RWPE1 (cell line): ENCODE results near the gene DNM3.

ENCODE experiments used
- CTCF ChIA-PET: fragments of 350-600 bp; sonication (Branson Sonifier 250); formaldehyde crosslinking; extraction: SDS; loops from one replicate; lab custom pipeline; 2021; lab: Yijun Ruan, JAX
- POLR2A ChIA-PET: fragments of 400-600 bp; formaldehyde crosslinking; extraction: SDS; loops from one replicate; lab custom pipeline; 2020; ENCODE audit warnings: antibody characterized with exemption; ENCODE audit not compliant: low non-redundant PET; lab: Yijun Ruan, JAX
- DNase-seq: peaks from one replicate; pipeline ENCODE4 v3.0.0; 2012; ENCODE audit warnings: low spot score
- H3K27ac ChIP-seq: fragments of 450-650 bp; 2 replicates; pipeline ENCODE4 v1.5.1; 2017
- CTCF ChIP-seq: fragments of 450-650 bp; conservative IDR thresholded peaks from 2 replicates; pipeline ENCODE4 v1.5.1; 2017; ENCODE audit warnings: low read depth, mild to moderate bottlenecking

DNM3 gene

DNA sequence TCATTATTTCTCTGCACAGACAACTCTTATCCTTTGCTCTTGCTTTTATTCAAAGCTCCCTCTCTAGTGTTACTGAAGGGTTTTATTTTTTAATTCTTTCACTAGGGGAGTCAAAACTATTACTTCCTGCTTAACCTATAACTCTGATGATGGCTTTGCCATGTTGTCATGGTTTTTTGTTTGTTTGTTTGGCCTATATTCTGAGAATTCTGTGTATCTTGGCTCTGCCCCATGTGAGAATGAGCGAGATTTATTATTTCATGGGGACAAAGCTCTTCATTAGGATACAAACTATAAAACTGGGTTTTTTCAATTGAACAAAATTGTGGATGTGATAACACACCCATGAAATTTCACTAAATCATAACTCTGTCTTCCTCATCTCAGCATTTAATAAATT is 388.6 kb downstream of the DNM3 start:
- no peak overlapping the region for H3K27ac ChIP-seq
- DNase-seq, result no peak
- ChIA-PET CTCF (interaction anchor here (0.5 kb wide), 1 partner anchor 227 kb away, joined by 4 read pairs; no protein-coding TSS in a partner anchor), POLR2A (no interaction called here)
- no peak for TF ChIP-seq CTCF

GRCh38 chr1:172230526-172230925 is 389.2 kb downstream of the DNM3 start:
- H3K27ac ChIP-seq, result no peak overlapping the region
- ChIA-PET POLR2A (no interaction called here), CTCF (no interaction called here)
- no peak for TF ChIP-seq CTCF
- no peak for DNase-seq

DNA sequence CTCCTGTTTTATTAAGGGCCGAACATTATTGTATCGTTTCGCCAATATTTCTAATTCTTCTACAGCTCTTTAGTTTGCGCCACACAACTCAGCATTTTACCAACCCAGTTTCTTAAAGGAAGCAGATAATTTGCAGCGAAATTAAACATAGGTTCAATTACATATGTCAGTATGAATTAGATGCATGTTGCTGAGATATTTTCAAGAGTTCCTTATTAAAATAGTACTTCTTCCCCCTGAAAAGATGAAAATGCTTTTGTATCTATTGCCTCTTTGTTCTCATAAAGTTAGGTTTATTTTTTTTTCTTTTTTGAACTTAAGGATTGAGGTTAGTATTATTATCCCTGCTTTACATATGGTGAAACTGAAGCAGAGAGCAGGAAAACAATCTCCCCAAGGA is 395.7 kb downstream of the DNM3 start:
- DNase-seq, result no peak
- no peak overlapping the region for H3K27ac ChIP-seq
- CTCF ChIA-PET, result no interaction called here
- POLR2A ChIA-PET, result interaction anchor here (0.8 kb wide), 1 partner anchor 19 kb away, joined by 3 read pairs; no protein-coding TSS in a partner anchor
- no peak for TF ChIP-seq CTCF

DNA sequence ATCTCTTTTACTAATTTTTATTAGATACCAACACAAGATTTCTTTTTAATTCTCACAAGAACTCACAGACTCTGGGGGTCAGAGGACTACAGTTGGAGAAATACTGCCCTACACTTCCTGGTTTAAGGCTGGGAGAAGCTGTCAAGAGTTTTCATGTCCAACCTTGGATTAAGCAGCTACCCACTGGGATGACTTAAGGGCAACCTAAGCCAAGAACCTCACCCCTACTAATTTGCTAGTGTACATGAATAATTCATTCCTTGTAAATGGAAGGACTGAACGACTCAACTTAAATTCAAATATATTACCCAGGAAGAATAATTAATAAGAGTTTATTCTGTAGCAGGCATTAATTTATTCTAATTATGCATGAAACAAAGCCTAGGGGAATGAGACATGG is 396.9 kb downstream of the DNM3 start:
- no peak for DNase-seq
- TF ChIP-seq CTCF, result no peak
- ChIA-PET CTCF (no interaction called here), POLR2A (no interaction called here)
- H3K27ac ChIP-seq, result no peak overlapping the region

DNA sequence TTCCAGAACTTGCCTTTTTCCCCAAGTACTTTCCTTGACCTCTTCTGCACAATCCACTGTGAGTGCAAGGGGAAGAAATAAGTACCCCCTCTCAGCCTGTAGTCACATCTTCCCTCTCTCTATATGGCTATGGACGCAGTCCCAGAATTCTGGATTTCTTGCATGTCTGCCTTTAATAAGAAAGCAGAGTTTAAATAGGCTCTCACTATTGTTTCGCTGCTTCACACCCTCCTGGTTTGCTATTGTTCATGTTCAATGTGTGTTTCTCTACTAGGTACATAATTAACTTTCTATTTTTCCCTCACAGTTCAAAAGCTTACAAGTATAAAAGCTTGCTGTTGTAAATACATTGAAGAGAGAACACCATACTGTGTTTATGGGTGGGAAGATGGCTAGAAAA is 397.7 kb downstream of the DNM3 start:
- TF ChIP-seq CTCF, result no peak
- CTCF ChIA-PET, result no interaction called here
- DNase-seq, result no peak
- POLR2A ChIA-PET, result interaction anchor here (0.6 kb wide), 1 partner anchor 168 kb away, joined by 3 read pairs; no protein-coding TSS in a partner anchor
- H3K27ac ChIP-seq, result no peak overlapping the region

GRCh38 chr1:172239901-172240300 is 398.6 kb downstream of the DNM3 start:
- CTCF ChIA-PET, result no interaction called here
- DNase-seq, result no peak
- no peak for TF ChIP-seq CTCF

More at GRCh38 chr1:172239901-172240300, 398.6 kb downstream of the DNM3 start:
- no peak overlapping the region for H3K27ac ChIP-seq
- POLR2A ChIA-PET, result no interaction called here
